ENCODE data around the gene OTULIN.

OTULIN gene

DNA sequence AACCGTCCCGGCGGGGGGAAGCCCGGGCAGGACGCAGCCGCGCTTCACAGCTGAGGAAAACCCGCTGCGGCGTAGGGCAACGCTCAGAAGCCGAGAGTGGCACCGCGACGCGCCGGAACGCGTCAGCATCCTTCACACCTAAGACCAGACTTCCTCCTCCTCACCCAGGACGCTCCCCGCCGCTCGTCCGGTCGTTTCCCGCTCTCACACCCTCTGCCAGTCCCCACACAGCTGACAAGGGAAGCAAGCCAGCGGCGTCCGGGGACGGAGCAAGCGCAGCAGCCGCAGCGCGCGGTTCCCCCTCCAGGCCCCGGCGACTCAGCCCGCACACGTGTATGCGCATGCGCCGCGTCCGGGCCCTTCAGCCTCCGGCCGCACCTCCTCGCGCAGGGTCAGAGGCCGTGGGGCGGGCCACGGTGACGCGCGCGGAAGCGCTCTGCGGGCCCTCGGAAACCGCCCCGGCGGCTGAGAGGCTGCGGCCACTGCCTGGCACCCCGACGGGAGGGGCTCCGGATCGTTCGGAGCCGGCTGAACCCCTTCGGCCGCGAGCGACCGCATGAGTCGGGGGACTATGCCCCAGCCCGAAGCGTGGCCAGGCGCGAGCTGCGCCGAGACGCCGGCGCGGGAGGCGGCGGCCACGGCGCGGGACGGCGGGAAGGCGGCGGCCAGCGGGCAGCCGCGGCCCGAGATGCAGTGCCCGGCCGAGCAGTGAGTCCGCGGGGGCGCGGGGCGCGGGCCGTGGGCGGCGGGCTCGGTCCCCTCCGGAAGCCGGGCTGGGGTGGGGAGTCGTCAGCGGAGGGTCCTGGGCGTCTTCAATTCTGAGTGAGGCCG is at the start of gene OTULIN:
Gene OTULIN (plus strand): TSS at position 449 of the 831 bp plus-strand sequence. CDS start 108 bp downstream, at position 557.
- TF ChIP-seq, protein P1, sequence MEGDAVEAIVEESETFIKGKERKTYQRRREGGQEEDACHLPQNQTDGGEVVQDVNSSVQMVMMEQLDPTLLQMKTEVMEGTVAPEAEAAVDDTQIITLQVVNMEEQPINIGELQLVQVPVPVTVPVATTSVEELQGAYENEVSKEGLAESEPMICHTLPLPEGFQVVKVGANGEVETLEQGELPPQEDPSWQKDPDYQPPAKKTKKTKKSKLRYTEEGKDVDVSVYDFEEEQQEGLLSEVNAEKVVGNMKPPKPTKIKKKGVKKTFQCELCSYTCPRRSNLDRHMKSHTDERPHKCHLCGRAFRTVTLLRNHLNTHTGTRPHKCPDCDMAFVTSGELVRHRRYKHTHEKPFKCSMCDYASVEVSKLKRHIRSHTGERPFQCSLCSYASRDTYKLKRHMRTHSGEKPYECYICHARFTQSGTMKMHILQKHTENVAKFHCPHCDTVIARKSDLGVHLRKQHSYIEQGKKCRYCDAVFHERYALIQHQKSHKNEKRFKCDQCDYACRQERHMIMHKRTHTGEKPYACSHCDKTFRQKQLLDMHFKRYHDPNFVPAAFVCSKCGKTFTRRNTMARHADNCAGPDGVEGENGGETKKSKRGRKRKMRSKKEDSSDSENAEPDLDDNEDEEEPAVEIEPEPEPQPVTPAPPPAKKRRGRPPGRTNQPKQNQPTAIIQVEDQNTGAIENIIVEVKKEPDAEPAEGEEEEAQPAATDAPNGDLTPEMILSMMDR (IDR thresholded peaks at IDR 0.05): no peak
- Histone ChIP-seq H3K4me3 (peak within 1 kb of the TSS; percentile 89), H3K27ac (peak within 1 kb of the TSS; percentile 79 to 93)
- peak; percentile 92 for DNase-seq (ENCODE audit: low spot score)

DNA sequence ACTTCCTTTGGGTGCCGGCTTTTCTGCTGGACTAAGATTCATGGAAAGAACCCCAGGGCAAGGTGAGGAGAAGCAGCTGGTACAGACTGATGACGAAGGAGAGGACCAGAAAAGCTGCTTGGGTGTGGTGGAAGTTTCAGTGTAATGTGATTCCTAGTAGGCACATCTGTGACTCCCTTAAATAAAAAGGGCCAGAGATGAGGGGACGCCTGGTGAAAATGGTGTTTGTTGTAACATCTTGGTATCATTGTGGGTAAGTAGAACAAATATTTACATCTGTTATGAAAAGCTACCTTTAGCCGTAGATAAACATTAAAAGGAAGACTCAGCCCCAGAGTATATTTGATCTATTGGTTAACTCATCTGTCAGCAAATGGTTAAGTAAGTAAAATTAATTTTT is 49.2 kb upstream of the OTULIN start:
- TF ChIP-seq, protein P1 (IDR thresholded peaks at IDR 0.05): no peak

DNA sequence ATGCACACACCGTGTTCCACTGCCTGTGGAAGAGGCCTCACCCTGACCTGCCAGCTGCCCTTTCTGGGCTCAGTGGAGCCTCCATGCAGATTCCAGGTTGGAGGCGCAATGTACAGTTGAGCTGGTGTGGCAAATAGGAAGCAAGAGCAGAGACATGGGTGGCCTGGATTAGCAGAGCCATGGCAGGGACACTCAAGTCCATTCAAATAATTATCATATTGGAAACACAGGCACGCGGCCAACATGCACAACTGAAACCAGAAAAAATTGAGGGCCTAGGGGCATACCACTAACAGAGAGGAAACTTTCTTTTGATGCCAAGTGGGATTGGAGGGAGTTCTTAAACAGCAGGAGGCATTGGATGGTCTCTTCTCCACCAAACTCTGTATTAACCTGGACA is 47.1 kb upstream of the OTULIN start:
- H3K27ac ChIP-seq: no peak overlapping the region
- no peak for DNase-seq (ENCODE audit: low spot score)
- TF ChIP-seq, protein P1 (IDR thresholded peaks at IDR 0.05): no peak
- no peak overlapping the region for H3K4me3 ChIP-seq

More for the DNA sequence above, 49.2 kb upstream of the OTULIN start:
- Histone ChIP-seq H3K4me3 (no peak overlapping the region), H3K27ac (no peak overlapping the region)
- DNase-seq (ENCODE audit: low spot score): no peak

DNA sequence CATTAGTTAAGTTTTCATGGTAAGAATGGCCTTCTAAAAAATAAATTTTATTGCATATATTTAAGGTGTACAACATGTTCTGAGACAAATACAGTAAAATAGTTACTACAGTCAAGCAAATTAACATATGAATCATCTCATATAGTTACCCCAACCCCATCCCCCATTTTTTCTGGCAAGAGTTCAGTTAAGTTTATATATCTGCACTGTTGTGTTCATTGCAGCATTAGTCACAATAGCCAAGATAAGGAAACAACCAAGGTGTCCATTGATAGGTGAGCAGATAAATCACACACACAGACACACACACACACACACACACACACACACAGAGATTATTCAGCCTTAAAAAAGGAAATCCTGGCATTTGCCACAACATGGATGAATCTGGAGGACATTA is 37.2 kb upstream of the OTULIN start:
- no peak for DNase-seq (ENCODE audit: low spot score)
- TF ChIP-seq, protein P1 (IDR thresholded peaks at IDR 0.05): no peak
- H3K4me3 ChIP-seq: no peak overlapping the region
- no peak overlapping the region for H3K27ac ChIP-seq

DNA sequence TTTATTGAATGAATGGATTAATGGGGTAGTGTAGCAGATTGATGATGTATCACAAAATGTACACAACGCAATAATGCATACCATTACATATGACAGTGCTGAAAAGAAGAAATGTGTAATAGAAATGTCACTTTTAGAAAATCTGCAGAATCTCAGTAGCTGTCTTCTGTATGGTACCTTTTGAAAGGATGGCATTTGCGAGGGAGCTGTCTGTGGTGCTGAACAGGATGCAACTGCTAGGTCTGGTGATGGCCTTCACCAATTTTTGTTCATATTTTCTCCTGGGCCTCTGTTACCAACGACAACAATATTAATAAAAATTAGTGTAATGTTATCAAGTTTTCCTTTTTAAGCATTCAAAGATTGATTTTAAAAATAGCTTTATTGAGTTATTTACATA is 36.2 kb upstream of the OTULIN start:
- TF ChIP-seq, protein P1 (IDR thresholded peaks at IDR 0.05): no peak
- no peak overlapping the region for H3K27ac ChIP-seq
- H3K4me3 ChIP-seq: no peak overlapping the region
- no peak for DNase-seq (ENCODE audit: low spot score)

DNA sequence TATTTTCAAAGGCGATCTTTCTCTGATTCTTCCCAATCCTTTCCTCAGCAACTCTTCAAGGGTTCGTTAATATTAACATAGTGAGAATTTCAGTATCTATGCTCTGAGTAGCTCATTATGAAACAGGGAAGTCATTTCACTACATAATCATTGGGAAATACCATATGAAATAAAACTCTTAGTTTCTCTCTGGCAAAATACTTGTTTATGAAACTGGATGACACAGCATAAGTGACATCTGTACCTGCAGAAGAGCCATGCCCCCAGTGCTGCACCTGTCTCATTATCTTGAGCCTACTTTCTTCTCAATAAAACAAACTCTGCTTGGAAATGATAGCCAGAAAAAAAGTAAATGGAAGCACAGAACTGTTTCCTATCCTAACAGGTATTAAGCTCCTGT is 33.8 kb upstream of the OTULIN start:
- no peak overlapping the region for H3K27ac ChIP-seq
- no peak overlapping the region for H3K4me3 ChIP-seq
- TF ChIP-seq, protein P1 (IDR thresholded peaks at IDR 0.05): no peak
- no peak for DNase-seq (ENCODE audit: low spot score)

DNA sequence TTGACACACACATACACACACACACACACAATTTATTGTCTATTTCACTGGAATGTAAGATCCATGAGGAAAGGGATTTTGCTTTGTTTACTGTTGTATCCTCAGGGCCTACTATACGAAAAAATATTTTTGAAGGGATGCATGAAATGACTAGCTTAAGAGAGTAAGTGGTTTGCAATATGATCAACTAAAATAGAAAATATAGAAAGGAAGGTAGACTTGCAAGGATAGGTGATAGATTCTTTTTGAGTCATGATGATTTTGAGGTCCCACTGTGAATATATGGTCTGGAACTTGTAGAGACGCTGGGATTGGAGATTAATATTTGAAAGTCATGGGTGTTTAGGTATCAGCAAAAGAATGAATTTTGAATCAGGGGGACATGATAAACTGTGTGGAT is 28.9 kb upstream of the OTULIN start:
- Histone ChIP-seq H3K27ac (no peak overlapping the region), H3K4me3 (no peak overlapping the region)
- no peak for DNase-seq (ENCODE audit: low spot score)
- TF ChIP-seq, protein P1 (IDR thresholded peaks at IDR 0.05): no peak

All from coronary artery (tissue), 2 donors.